H7 (cell line): ENCODE results near the gene MYBPH. TPM values are rescaled to one million over a fixed set of nuclear protein-coding genes. Genes with fewer than 3 reads are reported as not detected.

ENCODE experiments used
- DNase-seq: peaks from one replicate; pipeline ENCODE4 v3.0.0; 2012
- H3K27me3 ChIP-seq: 2 replicates; pipeline ENCODE4 v1.6.0; 2011; ENCODE audit warnings: mild to moderate bottlenecking, low read length; ENCODE audit not compliant: control insufficient read depth, insufficient read depth
- H3K36me3 ChIP-seq: replicated peaks from 2 replicates; pipeline ENCODE4 v1.5.1; 2011; ENCODE audit warnings: low read length; ENCODE audit not compliant: control insufficient read depth, insufficient read depth
- H3K4me3 ChIP-seq: 2 replicates; pipeline ENCODE4 v1.5.1; 2011; ENCODE audit warnings: low read depth, mild to moderate bottlenecking, control low read depth, low read length, moderate library complexity; ENCODE audit not compliant: insufficient read depth
- total RNA-seq: library from RNA; depleted of rRNA; stranded (reverse); fragments of >200 nt; shearing (Covaris generic); gene quantifications from 2 replicates; pipeline ENCODE4 v1.2.3, GENCODE V29; 2014; rRNA removed

The MYBPH gene
- total RNA-seq, 1 experiment from 2014 or later = not detected

- Histone ChIP-seq H3K36me3 (no peaks in the 10 kb centered on the region), H3K4me3 (no peak overlapping the region), H3K27me3 (peaks cover 11% of the 10 kb centered on the region)
- DNase-seq = no peak
These were observed 54.2 kb downstream of the MYBPH start for GRCh38 chr1:203121186-203122015.

- Histone ChIP-seq H3K36me3 (no peaks in the 10 kb centered on the region), H3K27me3 (peaks cover 11% of the 10 kb centered on the region), H3K4me3 (no peak overlapping the region)
- DNase-seq = no peak
These were observed 55.1 kb downstream of the MYBPH start for GRCh38 chr1:203120325-203121153.

Other genes with a start within 250 kb of the MYBPH start
- gene KLHL12, start 248.6 kb downstream of the MYBPH start, total RNA-seq = 45.7 and 49.8 TPM in 2 replicates
- gene ADIPOR1, start 217.5 kb downstream of the MYBPH start, total RNA-seq = 133 and 134 TPM in 2 replicates
- gene CYB5R1, start 208.6 kb downstream of the MYBPH start, total RNA-seq = 22.5 and 22.8 TPM in 2 replicates
- 164 and 193 TPM in 2 replicates for gene TMEM183A, start 168.5 kb downstream of the MYBPH start, total RNA-seq
- 3.1 and 7.4 TPM in 2 replicates for gene PPFIA4, start 149.3 kb downstream of the MYBPH start, total RNA-seq
- not detected in 2 replicates for gene MYOG, start 89.8 kb downstream of the MYBPH start, total RNA-seq
- 3.5 and 5.7 TPM in 2 replicates for gene ADORA1, start 48.1 kb downstream of the MYBPH start, total RNA-seq
- gene CHI3L1, start 10.9 kb upstream of the MYBPH start, total RNA-seq = 0.37 and 0.42 TPM in 2 replicates
- not detected in 2 replicates for gene CHIT1, start 53.8 kb upstream of the MYBPH start, total RNA-seq
- 7.2 and 8.7 TPM in 2 replicates for gene BTG2, start 129.7 kb upstream of the MYBPH start, total RNA-seq
- not detected in 2 replicates for gene FMOD, start 175.3 kb upstream of the MYBPH start, total RNA-seq